Kidney epithelial cell (primary cell): ENCODE results near the gene NETO2. TPM values are rescaled to one million over a fixed set of nuclear protein-coding genes. Genes with fewer than 3 reads are reported as not detected.

ENCODE experiments used
- DNase-seq: peaks from one replicate; pipeline ENCODE4 v3.0.0-alpha.2; 2010; ENCODE audit warnings: low read depth
- H3K27me3 ChIP-seq: 2 replicates; pipeline ENCODE4 v1.6.0; 2011; ENCODE audit warnings: low read length; ENCODE audit not compliant: control insufficient read depth, insufficient read depth
- H3K36me3 ChIP-seq: 2 replicates; pipeline ENCODE4 v1.5.1; 2011; ENCODE audit warnings: low read length; ENCODE audit not compliant: control insufficient read depth, insufficient read depth
- H3K4me3 ChIP-seq: 2 replicates; pipeline ENCODE4 v1.5.1; 2011; ENCODE audit warnings: low read depth, mild to moderate bottlenecking, control low read depth, low read length
- total RNA-seq: library from RNA; depleted of rRNA; stranded (reverse); fragments of >200 nt; gene quantifications from 2 replicates; pipeline ENCODE4 v1.2.3, GENCODE V29; 2015
- TF ChIP-seq, protein P1 (sequence below): IDR thresholded peaks from 2 replicates; pipeline ENCODE4 v1.5.1; 2011; ENCODE audit warnings: mild to moderate bottlenecking, moderate library complexity, low read length, control low read depth, inconsistent platforms; ENCODE audit not compliant: insufficient read depth, poor library complexity, severe bottlenecking

The NETO2 gene
- total RNA-seq, 1 donor from 2014 or later = 41.9 TPM

DNA sequence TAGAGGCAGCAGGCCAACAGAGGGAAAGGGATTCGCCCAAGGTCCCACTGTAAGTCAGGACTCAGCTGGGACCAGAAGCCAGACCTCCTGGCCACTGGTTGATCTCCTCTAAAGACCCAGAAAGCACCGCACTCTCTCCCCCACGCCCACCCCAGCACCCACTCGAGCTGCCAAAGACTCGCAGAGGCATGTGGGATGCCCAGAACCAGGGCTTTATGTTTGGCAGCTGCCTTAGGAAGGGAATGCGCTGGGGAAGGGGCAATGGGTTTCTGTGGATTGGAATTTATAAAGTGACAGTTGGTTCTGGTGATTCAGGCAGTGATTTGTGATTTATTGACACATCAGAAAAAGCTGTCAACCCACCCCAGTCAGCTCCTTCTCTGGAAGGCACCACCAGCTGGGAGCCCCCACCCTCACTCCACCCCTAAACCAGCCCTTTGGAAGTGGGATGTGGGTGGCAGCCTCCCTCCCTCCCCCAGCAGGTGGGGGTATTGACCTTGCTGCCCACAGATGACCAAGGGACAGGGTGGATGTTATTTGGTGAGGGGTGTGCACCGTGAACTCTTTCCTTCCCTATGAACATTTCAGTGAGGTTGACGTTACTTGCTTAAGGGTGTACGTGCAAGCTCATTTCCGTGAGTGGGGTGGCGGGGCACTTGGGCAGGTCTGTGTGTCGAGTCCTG, 93.7 kb downstream of the NETO2 start:
- DNase-seq = no peak
- H3K27me3 ChIP-seq = peaks cover 3% of the 10 kb centered on the region
- no peak overlapping the region for H3K4me3 ChIP-seq
- TF ChIP-seq, protein P1, sequence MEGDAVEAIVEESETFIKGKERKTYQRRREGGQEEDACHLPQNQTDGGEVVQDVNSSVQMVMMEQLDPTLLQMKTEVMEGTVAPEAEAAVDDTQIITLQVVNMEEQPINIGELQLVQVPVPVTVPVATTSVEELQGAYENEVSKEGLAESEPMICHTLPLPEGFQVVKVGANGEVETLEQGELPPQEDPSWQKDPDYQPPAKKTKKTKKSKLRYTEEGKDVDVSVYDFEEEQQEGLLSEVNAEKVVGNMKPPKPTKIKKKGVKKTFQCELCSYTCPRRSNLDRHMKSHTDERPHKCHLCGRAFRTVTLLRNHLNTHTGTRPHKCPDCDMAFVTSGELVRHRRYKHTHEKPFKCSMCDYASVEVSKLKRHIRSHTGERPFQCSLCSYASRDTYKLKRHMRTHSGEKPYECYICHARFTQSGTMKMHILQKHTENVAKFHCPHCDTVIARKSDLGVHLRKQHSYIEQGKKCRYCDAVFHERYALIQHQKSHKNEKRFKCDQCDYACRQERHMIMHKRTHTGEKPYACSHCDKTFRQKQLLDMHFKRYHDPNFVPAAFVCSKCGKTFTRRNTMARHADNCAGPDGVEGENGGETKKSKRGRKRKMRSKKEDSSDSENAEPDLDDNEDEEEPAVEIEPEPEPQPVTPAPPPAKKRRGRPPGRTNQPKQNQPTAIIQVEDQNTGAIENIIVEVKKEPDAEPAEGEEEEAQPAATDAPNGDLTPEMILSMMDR = no peak
- no peaks in the 10 kb centered on the region for H3K36me3 ChIP-seq

DNA sequence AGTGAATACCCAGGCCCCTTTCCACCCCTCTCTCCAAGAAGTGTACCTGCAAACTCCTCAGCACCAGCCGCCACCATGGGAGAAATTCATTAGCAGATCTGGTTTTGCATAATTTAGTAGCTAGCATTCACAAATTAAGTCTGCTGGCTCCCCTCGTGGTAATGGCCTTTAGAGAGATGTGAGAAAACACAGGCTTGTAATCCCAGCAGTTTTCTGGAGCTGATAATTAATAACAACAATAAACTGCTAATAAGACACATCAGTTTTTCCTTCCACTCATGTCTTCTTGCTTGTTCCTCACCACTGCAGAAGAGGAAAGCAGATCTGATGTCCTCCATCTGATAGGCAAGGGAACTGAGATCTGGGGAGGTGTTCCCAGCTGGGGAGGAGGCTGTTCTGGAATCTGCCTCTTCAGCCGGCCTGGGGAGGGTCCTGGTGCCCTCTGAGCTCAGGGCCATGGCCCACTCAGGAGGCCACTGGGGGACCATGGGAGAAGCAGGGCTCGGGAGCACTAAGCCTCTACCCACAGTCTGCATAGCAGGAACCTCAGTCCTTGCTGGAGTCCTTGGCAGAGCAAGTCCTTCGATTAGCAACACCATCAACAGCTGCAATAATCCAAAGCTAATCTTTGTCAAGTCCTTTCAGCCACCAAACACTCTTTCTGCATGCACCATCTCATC, 96.1 kb downstream of the NETO2 start:
- H3K4me3 ChIP-seq = no peak overlapping the region
- TF ChIP-seq, protein P1 = no peak
- H3K27me3 ChIP-seq = peaks cover 3% of the 10 kb centered on the region
- no peak for DNase-seq
- no peaks in the 10 kb centered on the region for H3K36me3 ChIP-seq

DNA sequence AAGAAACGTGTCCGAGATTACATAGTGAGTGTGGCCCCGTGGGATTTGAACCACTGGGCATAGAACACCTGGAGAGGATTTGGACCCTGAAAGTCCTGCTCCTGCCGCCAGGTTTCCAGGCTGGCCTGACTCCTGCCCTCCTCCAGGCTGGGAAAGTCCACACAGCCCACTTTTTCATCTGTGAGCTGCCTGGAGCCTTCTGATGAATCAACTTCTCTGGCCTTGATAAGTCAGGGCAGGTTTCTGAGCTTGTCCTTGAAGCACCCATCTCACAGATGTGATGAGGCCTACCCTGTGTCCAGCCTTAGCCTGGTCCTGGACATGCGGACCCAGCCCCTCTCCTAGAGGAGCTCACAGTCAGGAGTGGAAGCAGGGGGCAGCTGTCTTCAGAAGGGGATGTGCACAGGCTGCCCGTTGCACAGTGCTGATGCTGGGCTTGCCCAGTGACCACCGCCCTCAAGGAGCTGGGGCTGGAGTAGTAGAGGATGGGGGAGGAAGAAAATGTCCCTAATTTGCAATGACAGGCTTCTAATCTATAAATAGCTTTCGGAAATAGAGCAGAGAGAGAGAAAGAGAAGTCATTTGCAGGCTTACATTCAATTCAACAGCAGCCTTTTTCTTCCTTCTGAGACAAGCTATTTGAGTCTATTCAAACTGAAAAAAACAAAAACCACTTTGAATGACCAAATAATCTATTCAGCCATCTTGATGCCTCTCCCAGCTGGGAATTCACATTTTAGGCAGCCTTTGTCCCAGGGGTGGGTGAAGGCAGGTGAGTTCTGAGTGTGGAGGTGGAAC, 96.8 kb downstream of the NETO2 start:
- H3K27me3 ChIP-seq = peaks cover 3% of the 10 kb centered on the region
- no peak for DNase-seq
- H3K4me3 ChIP-seq = no peak overlapping the region
- TF ChIP-seq, protein P1 = no peak
- no peaks in the 10 kb centered on the region for H3K36me3 ChIP-seq

DNA sequence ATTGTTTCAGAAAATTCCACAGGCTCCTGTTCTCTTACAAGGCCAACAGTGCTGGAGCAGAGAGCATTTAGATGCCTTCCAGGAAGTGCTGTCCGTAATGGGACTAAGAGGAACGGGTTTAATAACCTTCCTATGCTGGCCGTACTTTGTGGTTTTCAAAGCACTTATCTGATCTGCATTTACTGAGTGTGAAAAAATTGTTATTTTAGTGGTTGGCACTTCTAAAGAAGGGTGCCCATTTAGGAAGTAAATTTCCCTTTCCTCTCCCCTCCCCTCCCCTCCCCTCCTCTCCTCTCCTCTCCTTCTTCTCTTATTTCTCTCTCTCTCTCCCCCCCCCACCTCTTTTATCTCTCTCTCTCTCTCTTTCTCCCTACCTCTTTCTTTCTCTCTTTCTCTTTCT, 98.3 kb downstream of the NETO2 start:
- TF ChIP-seq, protein P1 = no peak
- peaks cover 3% of the 10 kb centered on the region for H3K27me3 ChIP-seq
- no peak overlapping the region for H3K4me3 ChIP-seq
- DNase-seq = no peak
- H3K36me3 ChIP-seq = no peaks in the 10 kb centered on the region

DNA sequence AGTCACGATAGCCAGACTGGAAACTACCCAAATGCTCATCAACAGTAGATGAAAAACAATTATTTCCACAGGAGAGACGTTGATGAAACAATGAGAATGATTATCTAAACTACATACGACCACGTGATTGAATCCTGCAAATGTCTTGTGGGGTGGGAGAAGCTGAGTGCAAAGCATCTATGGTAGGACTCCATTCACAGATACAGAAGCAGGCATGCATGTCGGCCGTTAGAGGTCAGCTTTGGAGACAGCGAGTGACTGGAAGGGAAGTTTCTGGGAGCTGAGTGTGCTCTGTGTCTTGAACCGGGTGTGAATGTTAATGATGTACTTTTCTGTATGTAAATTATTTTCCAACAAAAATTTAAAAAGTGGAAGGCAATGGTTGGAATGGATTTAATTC, 98.7 kb downstream of the NETO2 start:
- TF ChIP-seq, protein P1 = peak; percentile 28
- Histone ChIP-seq H3K27me3 (peaks cover 3% of the 10 kb centered on the region), H3K36me3 (no peaks in the 10 kb centered on the region), H3K4me3 (no peak overlapping the region)
- no peak for DNase-seq
